Fibroblast of gingiva (primary cell): Measurements from ENCODE around the gene ITGB2.

Source experiments
- DNase-seq: peaks from one replicate; pipeline ENCODE4 v3.0.0-alpha.2; 2011; ENCODE audit warnings: low read depth

Gene ITGB2

GRCh38 chr21:44846485-44847260, 74.0 kb downstream of the ITGB2 start:
- DNase-seq: peak; percentile 44

DNA sequence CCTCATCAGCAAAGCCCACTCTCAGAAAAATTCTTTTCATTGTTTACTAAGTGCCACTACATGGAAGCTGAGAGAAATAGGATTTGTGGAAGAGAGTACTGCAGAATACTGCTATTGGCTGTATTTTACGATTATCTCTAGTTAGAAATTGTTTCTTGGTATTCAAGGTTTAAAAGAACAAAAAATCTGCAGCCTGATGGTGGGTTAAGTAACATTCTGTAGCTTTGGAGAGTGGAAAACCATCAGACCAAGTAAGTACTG, 74.5 kb downstream of the ITGB2 start:
- DNase-seq: no peak

- DNase-seq: peak; percentile 51
Observed at GRCh38 chr21:44845418-44846223, 75.1 kb downstream of the ITGB2 start.

DNA sequence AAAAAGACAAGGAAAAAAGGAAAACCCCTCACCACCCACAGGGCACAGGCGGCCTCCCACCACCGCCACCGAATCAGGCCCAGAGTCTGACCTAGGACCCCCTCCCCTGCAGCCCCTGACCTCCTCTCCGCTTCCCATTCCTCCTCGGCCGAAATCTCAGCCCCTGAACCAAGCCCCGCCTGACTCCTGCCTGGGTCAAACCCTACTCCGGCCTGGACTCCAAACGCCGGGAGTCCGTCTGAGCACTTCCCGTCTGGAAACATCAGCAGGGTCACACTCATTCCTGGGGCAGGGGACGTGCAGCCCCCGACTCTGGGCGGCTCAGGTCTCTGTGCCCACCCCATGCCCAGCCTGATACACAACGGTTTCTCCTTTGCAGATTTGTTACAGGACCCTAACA, 76.4 kb downstream of the ITGB2 start:
- DNase-seq: no peak

DNA sequence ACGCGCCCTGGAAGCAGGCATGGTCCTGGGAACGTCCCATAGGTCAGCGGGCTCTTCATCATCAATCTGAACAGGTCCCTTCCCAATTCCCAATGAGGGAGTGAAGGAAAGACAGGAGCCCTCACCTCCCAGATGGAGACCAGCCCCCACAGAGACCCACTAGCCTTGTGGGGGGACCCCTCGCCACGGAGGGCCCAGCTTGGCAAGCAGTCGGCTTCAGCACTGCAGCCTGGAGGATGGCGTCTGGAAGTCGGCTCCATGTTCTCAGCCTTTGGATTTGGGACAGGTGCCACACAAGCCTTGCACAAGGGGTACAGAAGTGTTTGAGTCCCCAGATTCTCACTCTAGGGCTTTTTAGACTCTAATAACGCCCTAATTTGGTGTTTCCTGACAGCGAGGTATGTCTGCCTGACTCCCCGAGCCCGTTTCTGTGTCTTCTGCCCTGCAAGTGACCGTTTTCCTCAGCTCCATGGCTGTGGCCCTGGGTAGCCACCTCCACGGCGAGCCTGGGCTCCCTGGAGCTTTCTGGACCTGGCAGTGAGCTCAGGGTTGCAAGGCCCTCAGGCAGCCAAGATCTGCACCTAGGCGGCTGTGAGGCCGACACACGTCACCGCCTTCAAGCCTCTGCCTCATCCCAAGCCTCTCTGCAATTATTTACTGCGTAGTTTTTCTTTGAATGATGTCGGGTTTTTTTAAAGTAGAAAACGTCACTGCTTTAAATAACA, 77.8 kb downstream of the ITGB2 start:
- no peak for DNase-seq

- no peak for DNase-seq
Observed at GRCh38 chr21:44842087-44842486, 78.6 kb downstream of the ITGB2 start.

GRCh38 chr21:44840771-44841170, 79.9 kb downstream of the ITGB2 start:
- no peak for DNase-seq

GRCh38 chr21:44838951-44839350, 81.7 kb downstream of the ITGB2 start:
- no peak for DNase-seq

GRCh38 chr21:44838039-44838895, 82.4 kb downstream of the ITGB2 start:
- no peak for DNase-seq

DNA sequence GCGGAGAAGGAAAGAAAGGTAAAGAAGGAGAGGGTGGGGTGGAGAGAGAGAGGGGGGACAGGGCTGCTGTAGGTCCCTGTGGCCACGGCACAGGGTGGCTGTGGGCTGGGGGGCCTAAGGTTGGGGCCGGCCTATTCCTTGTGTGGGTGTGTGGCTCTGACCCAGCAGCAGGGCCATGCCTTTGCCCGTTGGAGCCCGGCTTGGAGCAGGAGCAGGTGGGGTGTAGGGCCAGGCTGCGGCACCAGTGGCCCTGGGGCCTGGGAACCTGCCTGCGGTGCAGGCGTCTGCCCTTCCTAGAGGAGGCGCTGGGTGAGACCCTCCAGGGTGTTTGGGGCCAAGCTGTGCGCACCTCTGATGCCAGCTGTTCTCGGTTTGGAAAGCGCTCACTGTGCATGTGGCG, 83.2 kb downstream of the ITGB2 start:
- DNase-seq: no peak

DNA sequence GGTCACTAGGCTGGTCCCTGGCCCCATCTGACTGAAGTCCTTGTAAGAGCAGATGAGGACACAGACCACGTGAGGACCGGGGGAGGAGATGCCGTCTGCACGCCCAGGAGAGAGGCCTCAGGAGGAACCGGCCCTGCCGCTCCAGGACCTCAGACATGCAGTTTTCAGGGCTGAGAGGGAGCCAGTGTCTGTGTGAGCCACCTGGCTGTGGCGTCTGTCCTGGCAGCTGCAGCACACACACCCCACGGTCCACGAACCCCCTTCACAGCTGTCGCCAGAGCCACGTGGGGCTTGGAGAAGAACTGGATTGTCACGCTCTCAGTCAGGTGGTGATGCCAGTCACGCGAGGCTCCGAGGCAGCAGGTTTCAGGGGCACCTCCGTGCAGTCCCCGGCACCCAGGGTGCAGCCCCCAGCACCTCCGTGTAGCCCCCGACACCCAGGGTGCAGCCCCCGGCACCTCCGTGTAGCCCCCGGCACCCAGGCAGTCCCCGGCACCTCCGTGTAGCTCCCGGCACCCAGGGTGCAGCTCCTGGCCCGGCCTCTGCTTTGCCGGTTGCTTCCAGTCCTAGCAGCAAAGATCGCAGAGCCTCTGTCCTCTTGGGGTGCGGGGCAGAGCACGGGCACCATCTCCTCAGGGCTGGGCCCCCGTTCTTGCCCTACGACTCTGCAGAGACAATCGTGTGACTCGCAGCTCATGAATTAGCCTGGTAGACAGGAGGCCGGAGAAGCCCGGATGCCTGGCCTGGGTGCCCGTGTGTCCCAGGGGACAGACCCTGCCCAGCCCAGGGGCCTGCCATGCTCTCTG, 83.8 kb downstream of the ITGB2 start:
- DNase-seq: peak; percentile 28

- no peak for DNase-seq
Observed at GRCh38 chr21:44836349-44836665, 84.4 kb downstream of the ITGB2 start.
